ENCODE measurements around the gene MYO3B. TPM values are rescaled to one million over a fixed set of nuclear protein-coding genes. Genes with fewer than 3 reads are reported as not detected.

The MYO3B gene
- not detected in 2 replicates for total RNA-seq (2014; rRNA removed; shearing (Covaris generic))

GRCh38 chr2:170177950-170178781 lies at the start of gene MYO3B:
Gene MYO3B (plus strand): TSS chr2:170178147. CDS start chr2:170178288, 141 bp downstream.
- DNase-seq (ENCODE audit: low read depth): peak; percentile 56

- no peak for DNase-seq (ENCODE audit: low read depth)
These were observed 38.5 kb upstream of the MYO3B start for GRCh38 chr2:170139276-170139967.

GRCh38 chr2:170140561-170140960 lies 37.4 kb upstream of the MYO3B start:
- no peak for DNase-seq (ENCODE audit: low read depth)

- DNase-seq (ENCODE audit: low read depth): no peak
These were observed 36.1 kb upstream of the MYO3B start for GRCh38 chr2:170141865-170142264.

- no peak for DNase-seq (ENCODE audit: low read depth)
These were observed 35.4 kb upstream of the MYO3B start for GRCh38 chr2:170142502-170142901.

- no peak for DNase-seq (ENCODE audit: low read depth)
These were observed 34.8 kb upstream of the MYO3B start for GRCh38 chr2:170143045-170143717.

- DNase-seq (ENCODE audit: low read depth): no peak
These were observed 33.2 kb upstream of the MYO3B start for GRCh38 chr2:170144761-170145160.

GRCh38 chr2:170145191-170145590 lies 32.8 kb upstream of the MYO3B start:
- DNase-seq (ENCODE audit: low read depth): no peak

GRCh38 chr2:170145675-170146432 lies 32.1 kb upstream of the MYO3B start:
- DNase-seq (ENCODE audit: low read depth): no peak

- no peak for DNase-seq (ENCODE audit: low read depth)
These were observed 31.2 kb upstream of the MYO3B start for GRCh38 chr2:170146784-170147183.

- DNase-seq (ENCODE audit: low read depth): no peak
These were observed 30.4 kb upstream of the MYO3B start for GRCh38 chr2:170147576-170147975.

GRCh38 chr2:170148161-170148560 lies 29.8 kb upstream of the MYO3B start:
- peak; percentile 29 for DNase-seq (ENCODE audit: low read depth)

GRCh38 chr2:170152421-170152820 lies 25.5 kb upstream of the MYO3B start:
- no peak for DNase-seq (ENCODE audit: low read depth)

GRCh38 chr2:170155022-170155722 lies 22.8 kb upstream of the MYO3B start:
- DNase-seq (ENCODE audit: low read depth): peak; percentile 48

GRCh38 chr2:170155723-170156253 lies 22.2 kb upstream of the MYO3B start:
- DNase-seq (ENCODE audit: low read depth): peak; percentile 14

- peak; percentile 8 for DNase-seq (ENCODE audit: low read depth)
These were observed 21.4 kb upstream of the MYO3B start for GRCh38 chr2:170156592-170156991.

GRCh38 chr2:170157025-170157684 lies 20.8 kb upstream of the MYO3B start:
- peak; percentile 54 for DNase-seq (ENCODE audit: low read depth)

GRCh38 chr2:170159060-170159459 lies 18.9 kb upstream of the MYO3B start:
- no peak for DNase-seq (ENCODE audit: low read depth)

- no peak for DNase-seq (ENCODE audit: low read depth)
These were observed 16.3 kb upstream of the MYO3B start for GRCh38 chr2:170161516-170162270.

- DNase-seq (ENCODE audit: low read depth): peak; percentile 83
These were observed 15.7 kb upstream of the MYO3B start for GRCh38 chr2:170162271-170162632.

All from M059J (cell line).